HG02852 (cell line): Measurements from ENCODE around the gene CDKN1C.
"Not testable (repeated sequence)": the region's sequence is repeated elsewhere in the genome, so short reads cannot be mapped to it uniquely, and the experiment has no call there.

Experiments
- ATAC-seq: cut with Tn5 transposase; IDR thresholded peaks from one replicate; pipeline ENCODE4 v1.9.1; 2021; ENCODE audit warnings: mild to moderate bottlenecking, moderate library complexity; ENCODE audit not compliant: unreplicated experiment

Gene CDKN1C

GRCh38 chr11:2909133-2909902, 23.7 kb upstream of the CDKN1C start:
- ATAC-seq = no peak

DNA sequence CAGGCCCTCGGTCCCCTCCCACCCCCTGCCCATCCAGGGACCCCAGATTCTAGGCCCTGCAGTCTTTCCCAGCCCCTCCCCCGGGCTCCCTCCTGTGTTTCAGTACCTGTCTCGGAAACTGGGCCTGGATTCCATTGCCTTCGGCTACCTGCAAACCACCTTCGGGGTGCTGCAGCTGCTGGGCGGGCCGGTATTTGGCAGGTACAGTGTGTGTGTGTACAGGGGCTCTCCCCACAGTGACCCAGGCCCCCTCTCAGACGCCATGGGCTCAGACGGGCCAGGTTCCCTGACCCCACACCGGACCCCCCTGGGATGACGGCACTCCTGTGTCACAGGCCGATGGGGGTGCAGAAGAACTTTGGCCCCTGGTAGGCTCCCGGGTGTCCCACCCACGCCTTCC, 22.6 kb upstream of the CDKN1C start:
- ATAC-seq = no peak

DNA sequence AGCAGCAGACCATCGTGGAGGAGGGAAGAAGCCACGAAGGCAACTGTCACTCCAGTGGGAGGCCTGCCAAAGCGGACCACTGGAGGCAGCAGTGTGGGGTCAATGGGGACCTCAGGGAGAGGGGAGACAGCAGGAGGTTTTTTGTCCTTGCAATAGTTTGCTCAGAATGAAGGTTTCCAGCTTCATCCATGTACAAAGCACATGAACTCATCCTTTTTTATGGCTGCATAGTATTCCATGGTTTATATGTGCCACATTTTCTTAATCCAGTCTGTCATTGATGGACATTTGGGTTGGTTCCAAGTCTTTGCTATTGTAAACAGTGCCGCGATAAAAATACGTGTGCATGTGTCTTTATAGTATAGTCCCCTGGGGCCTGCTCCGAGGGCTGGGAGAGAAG, 19.7 kb upstream of the CDKN1C start:
- ATAC-seq = not testable (repeated sequence)

DNA sequence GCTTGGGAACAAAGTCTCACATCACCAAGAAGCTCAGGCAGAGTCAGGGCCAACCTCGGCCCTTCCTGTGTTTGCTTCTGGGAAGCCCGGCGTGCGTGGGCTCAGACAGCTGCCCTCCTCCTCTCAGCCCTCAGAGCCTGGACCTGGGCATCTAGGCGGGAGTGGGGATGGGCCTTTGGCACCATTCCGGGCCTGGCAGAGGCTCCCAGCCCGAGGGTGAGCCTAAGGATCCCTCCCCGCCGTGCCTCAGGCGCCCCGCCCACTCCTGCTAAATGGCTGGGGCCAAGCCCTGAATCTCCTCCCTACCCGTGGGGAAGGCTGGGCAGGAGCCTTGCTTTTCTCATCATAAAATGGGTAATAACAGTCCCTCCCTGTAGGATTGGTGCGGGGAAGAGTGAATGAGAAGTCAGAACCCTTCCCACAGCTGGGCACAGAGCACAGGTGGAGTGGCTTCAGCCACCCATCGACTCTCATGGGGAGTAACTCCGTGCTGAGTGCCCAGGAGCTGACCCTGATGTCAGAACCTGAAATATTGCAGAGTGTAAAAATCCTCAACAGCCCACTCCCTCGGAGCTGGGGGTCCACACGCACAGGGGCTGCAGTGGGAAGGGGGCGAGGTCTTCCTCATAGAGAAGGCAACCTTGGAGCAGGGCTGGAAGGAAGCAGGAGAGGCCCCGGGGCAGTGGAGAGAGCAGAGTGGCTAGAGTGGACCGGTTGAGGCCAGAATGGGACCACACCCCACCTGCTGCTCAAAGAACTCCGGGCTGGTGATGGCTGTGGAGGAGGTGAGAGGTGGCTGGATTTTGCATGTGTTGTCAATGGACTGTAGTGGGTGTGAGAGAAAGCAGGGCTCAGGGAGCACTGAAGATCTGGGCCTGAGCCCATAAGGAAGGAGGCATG, 18.8 kb upstream of the CDKN1C start:
- ATAC-seq = no peak

DNA sequence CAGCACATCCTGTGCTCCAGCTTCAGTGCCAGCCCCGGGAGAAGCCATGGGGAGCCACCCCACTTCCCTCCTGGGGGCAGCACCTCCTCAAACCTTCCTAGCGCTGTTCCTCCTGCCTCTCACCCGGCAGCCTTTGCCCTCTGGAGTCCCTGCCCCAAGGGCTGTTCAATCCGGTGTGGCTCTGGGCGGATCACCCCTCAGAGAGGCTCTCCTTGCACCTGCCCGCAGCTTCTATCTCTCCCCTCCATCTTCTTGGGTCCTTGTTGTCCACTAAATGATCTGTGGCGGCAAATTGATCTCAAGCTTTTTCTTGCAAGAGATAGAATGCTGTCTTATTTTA, 18.1 kb upstream of the CDKN1C start:
- ATAC-seq = no peak

- peak; percentile 10 for ATAC-seq
Observed at GRCh38 chr11:2902784-2903671, 17.5 kb upstream of the CDKN1C start.

DNA sequence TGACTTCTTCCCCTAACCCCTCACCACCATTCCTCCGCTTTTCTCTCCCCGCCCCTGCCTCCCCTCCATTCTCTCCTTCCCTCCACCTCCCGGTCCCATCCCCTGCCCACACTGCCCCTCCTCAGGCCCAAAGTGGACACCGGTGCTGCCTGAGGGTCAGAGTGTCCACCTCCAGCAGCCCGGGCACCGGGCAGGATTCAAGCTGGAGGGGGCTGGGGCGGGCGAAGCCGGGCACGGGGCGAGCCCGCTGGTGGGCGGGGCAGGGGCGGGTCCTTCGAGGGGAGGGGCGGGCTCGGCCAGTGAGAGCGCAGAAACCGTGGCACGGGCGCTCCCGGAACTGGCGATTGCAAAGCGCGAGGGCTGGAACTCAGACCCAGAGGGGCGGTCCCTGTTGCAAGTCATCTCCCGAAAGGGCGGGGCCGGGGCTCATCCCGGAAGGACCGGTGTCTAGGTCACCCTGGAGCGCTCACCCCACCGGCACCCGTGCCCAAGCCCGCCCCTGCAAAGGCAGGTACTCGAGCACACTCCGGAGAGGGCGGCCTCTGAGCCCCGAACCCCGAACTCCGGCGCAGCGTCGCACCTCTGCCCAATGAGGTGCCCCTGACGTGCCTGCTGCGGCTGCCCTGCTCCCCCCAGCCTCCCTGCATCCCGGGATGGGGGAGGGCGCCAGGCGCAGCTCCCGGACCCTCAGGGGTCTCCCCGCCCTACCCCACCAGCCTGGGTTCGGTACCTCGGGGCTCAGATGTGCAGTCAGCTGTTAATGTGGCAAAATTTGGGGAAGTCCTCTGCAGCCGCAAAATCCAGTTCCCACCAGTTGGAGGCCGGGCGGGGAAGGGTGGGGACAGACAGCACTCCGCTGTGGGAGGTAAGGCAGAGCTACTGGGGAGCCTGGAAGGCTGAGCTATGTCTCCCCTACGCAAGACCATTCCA, 16.5 kb upstream of the CDKN1C start:
- peak; percentile 95 for ATAC-seq

DNA sequence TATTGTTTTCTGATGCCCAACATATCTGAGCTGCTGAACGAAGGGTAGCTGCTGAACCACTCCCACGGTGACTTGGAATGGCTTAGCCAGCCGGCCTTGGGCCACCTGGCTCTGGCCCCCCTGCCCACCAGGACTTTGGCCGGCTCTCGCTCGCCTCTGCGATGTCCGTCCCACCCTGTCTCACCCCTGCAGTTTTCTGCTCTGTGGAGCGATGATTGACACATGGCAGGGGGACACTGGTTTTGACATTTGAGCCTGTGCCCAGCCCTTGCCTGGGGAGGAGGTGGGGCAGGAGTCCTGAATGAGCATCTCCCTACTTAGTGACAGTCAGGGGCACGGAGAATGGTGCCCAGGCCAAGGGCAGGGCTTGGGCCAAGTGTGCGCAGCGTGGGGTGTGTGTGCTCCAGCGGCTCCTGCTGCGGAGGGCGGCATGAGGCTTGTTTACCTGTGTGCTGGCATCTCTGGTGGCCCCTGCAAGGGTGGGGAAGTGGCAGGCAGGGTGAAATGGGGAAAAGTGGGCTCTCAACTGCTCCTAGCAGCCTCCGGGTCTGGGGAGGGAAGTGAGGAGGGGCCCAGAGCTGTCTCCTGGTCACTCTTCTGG, 15.7 kb upstream of the CDKN1C start:
- ATAC-seq = no peak

DNA sequence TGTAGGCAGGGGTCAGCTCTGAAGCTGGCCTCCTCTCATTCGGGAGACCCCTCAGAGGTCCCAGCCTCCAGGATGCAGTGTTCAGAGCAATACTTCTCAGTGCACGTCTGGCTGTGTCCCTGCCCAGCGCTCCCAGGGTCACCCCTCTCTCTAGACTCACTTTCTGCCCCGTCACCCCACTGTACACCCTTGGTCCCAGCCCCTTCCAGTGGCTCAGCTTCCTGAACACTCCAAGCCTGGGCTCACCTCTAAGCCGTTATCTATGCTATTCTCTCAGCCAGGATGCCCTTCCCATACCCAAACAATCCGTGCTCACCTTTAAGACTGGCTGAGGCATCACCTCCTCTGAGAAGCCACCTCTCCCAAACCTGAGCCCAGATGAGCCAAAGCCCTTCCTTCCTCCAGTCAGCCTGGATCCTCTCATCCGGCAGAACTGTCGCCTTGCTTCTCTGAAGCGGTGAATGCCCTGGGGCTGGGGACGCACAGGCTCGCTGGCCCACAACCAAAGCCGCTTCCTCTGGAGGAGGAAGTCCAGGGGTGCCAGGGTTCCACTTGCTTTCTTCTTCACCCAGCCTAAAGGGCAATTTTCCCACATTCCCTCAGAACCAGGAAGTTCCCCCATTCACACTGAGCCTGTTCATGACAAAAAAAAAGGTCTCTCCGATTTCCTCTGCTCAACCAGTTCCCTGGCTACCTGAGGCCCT, 13.7 kb upstream of the CDKN1C start:
- ATAC-seq = no peak

- no peak for ATAC-seq
Observed at GRCh38 chr11:2898366-2899079, 12.9 kb upstream of the CDKN1C start.

- ATAC-seq = no peak
Observed at GRCh38 chr11:2897048-2897447, 11.5 kb upstream of the CDKN1C start.

GRCh38 chr11:2896047-2896446, 10.5 kb upstream of the CDKN1C start:
- no peak for ATAC-seq

- ATAC-seq = no peak
Observed at GRCh38 chr11:2893935-2894334, 8.4 kb upstream of the CDKN1C start.

- no peak for ATAC-seq
Observed at GRCh38 chr11:2892967-2893528, 7.5 kb upstream of the CDKN1C start.

GRCh38 chr11:2892215-2892966, 6.8 kb upstream of the CDKN1C start:
- ATAC-seq = no peak

- ATAC-seq = no peak
Observed at GRCh38 chr11:2891326-2892214, 6.0 kb upstream of the CDKN1C start.
